ENCODE measurements around the gene LAMB3. TPM values are rescaled to one million over a fixed set of nuclear protein-coding genes. Genes with fewer than 3 reads are reported as not detected.

The LAMB3 gene
- total RNA-seq, 1 experiment from 2014 or later = 0.28 TPM

GRCh38 chr1:209659909-209660308, 7.7 kb upstream of the LAMB3 start:
- H3K27ac Mint-ChIP-seq = no peak overlapping the region
- no peaks in the 10 kb centered on the region for H3K36me3 Mint-ChIP-seq (ENCODE audit: insufficient read depth in 1 of 3, low read depth in 3 of 3)
- no peak overlapping the region for H3K27ac ChIP-seq (ENCODE audit: insufficient read length, low read depth, low read length)

More at GRCh38 chr1:209659909-209660308, 7.7 kb upstream of the LAMB3 start:
- H3K79me1 ChIP-seq (ENCODE audit: insufficient read depth, low read depth, low read length, poor library complexity, severe bottlenecking) = no peaks in the 10 kb centered on the region
- no peak overlapping the region for H4K5ac ChIP-seq (ENCODE audit: insufficient read length, low read depth, low read length)
- no peaks in the 10 kb centered on the region for H4K20me1 ChIP-seq (ENCODE audit: control insufficient read depth, insufficient read depth, insufficient read length)
- no peak overlapping the region for H4K8ac ChIP-seq (replicated peaks; ENCODE audit: insufficient read length, low read depth, low read length)
- no peaks in the 10 kb centered on the region for H3K9me3 ChIP-seq (ENCODE audit: control insufficient read depth, low read depth, low read length)
- no peak overlapping the region for H2BK120ac ChIP-seq (ENCODE audit: low read depth, low read length, poor library complexity, severe bottlenecking)
- H3K4me3 Mint-ChIP-seq = no peak overlapping the region
- no peak overlapping the region for H3K4me2 ChIP-seq (ENCODE audit: insufficient read depth, insufficient read length, low read length)
- H3K9ac ChIP-seq (ENCODE audit: extremely low read depth, insufficient read length, low read length) = no peak overlapping the region
- no peak overlapping the region for H3K18ac ChIP-seq (ENCODE audit: insufficient read length, low read depth, low read length)
- no peaks in the 10 kb centered on the region for H3K23me2 ChIP-seq (ENCODE audit: insufficient read length, low read depth, low read length, poor library complexity, severe bottlenecking)
- H2AFZ ChIP-seq (ENCODE audit: low read length) = no peak overlapping the region
- no peaks in the 10 kb centered on the region for H3K79me2 ChIP-seq (ENCODE audit: insufficient read depth, low read length)
- H3K4ac ChIP-seq (ENCODE audit: low read depth, low read length) = no peak overlapping the region
- no peak overlapping the region for H3K56ac ChIP-seq (ENCODE audit: insufficient read length, low read depth, low read length)
- peaks cover 6 to 14% of the 10 kb centered on the region in 2 experiments for H3K4me1 Mint-ChIP-seq
- H2AK5ac ChIP-seq (ENCODE audit: insufficient read length, low read length) = no peak overlapping the region
- WGBS (ENCODE audit: extremely low coverage, insufficient read length, low lambda C conversion rate) = no CpG with 5 or more reads among the region's 5 CpGs
- no peaks in the 10 kb centered on the region for H3K27me3 ChIP-seq (ENCODE audit: insufficient read depth, low read length)
- no peak overlapping the region for H2BK12ac ChIP-seq (ENCODE audit: insufficient read length, low read depth, low read length)
- no peaks in the 10 kb centered on the region for H3K4me1 ChIP-seq (ENCODE audit: insufficient read depth, low read length)
- peaks cover 3% of the 10 kb centered on the region for H3K27me3 Mint-ChIP-seq (ENCODE audit: low read depth)
- no peak overlapping the region for H2BK5ac ChIP-seq (ENCODE audit: insufficient read length, low read length)
- H2BK15ac ChIP-seq (ENCODE audit: low read depth, low read length) = no peak overlapping the region
- no peak for TF ChIP-seq CTCF (conservative IDR thresholded peaks at IDR 0.05)
- DNase-seq = no peak
- H2BK20ac ChIP-seq (ENCODE audit: low read depth, low read length, poor library complexity, severe bottlenecking) = no peak overlapping the region
- no peak overlapping the region for H4K91ac ChIP-seq (ENCODE audit: insufficient read length, low read depth, low read length)
- H3K9me3 Mint-ChIP-seq = no peaks in the 10 kb centered on the region
- H3T11ph ChIP-seq (ENCODE audit: low read length) = no peak overlapping the region
- no peak overlapping the region for H3K23ac ChIP-seq (ENCODE audit: insufficient read length, low read depth, low read length)
- no peak overlapping the region for H3K14ac ChIP-seq (ENCODE audit: insufficient read depth, low read length)
